A549 (cell line): ENCODE data around the gene SENP5. TPM values are rescaled to one million over a fixed set of nuclear protein-coding genes. Genes with fewer than 3 reads are reported as not detected.

Experiments
- ATAC-seq, 2 experiments: fragments of 200-7000 bp in 1 of 2; fragments of >200 bp in 1 of 2; cut with Nextera tagmentation in 1 of 2; cut with Tn5 transposase in 1 of 2; 3 replicates each; pipeline versions ENCODE4 v1.8.0 to v1.9.1; 2018 to 2020; ENCODE audit warnings: mild to moderate bottlenecking in 1 of 2, moderate library complexity in 1 of 2
- CTCF ChIA-PET: fragments of 300-600 bp; sonication (Branson Sonifier 250); formaldehyde crosslinking; extraction: SDS; loops from one replicate; lab custom pipeline; 2021; ENCODE audit warnings: antibody characterized with exemption, inconsistent platforms; lab: Yijun Ruan, JAX
- POLR2A ChIA-PET: fragments of 350-600 bp; formaldehyde crosslinking; extraction: SDS; loops from one replicate; lab custom pipeline; 2021; ENCODE audit warnings: antibody characterized with exemption, inconsistent platforms; lab: Yijun Ruan, JAX
- DNase-seq, 2 experiments: peaks; one replicate each; pipeline versions ENCODE4 v3.0.0 to v3.0.0-alpha.2; 2011 to 2016; ENCODE audit warnings: low read depth in 1 of 2, low spot score in 1 of 2
- FAIRE-seq: peaks from 2 replicates; lab custom pipeline; 2011; peaks lifted over from hg19 to GRCh38; lab: Jason Lieb, UNC
- H3K27ac ChIP-seq, 2 experiments: fragments of >200 bp; sonication (Bioruptor Twin); formaldehyde crosslinking; 3 replicates each; pipeline ENCODE4 v1.5.1; 2016 to 2017
- H3K4me1 ChIP-seq: fragments of >200 bp; sonication (Bioruptor Twin); formaldehyde crosslinking; 3 replicates; pipeline ENCODE4 v1.6.1; 2016
- H3K4me2 ChIP-seq: fragments of >200 bp; sonication (Bioruptor Twin); formaldehyde crosslinking; 3 replicates; pipeline ENCODE4 v1.6.1; 2016
- H3K4me3 ChIP-seq: fragments of >200 bp; sonication (Bioruptor Twin); formaldehyde crosslinking; 3 replicates; pipeline ENCODE4 v1.5.1; 2016
- H3K9me3 ChIP-seq: fragments of >200 bp; sonication (Bioruptor Twin); formaldehyde crosslinking; 3 replicates; pipeline ENCODE4 v1.6.1; 2016
- EHF ChIP-seq: fragments of 250-450 bp; sonication (Bioruptor Pico); IDR thresholded peaks from 2 replicates; pipeline ENCODE4 v1.5.0; 2020; ENCODE audit warnings: mild to moderate bottlenecking
- EHMT2 ChIP-seq: fragments of 200-600 bp; sonication (generic); IDR thresholded peaks from 2 replicates; pipeline ENCODE4 v1.6.1; 2016; ENCODE audit warnings: antibody characterized with exemption, low read depth, mild to moderate bottlenecking, moderate library complexity
- HOXA7 ChIP-seq: fragments of 250-450 bp; sonication (Bioruptor Pico); IDR thresholded peaks from 2 replicates; pipeline ENCODE4 v1.5.0; 2020; ENCODE audit warnings: mild to moderate bottlenecking, moderate library complexity
- HOXB5 ChIP-seq: fragments of 250-450 bp; sonication (Bioruptor Pico); IDR thresholded peaks from 2 replicates; pipeline ENCODE4 v1.5.0; 2020; ENCODE audit warnings: mild to moderate bottlenecking, moderate library complexity
- JUN ChIP-seq, 2 experiments: fragments of >200 bp; sonication (Bioruptor Twin); formaldehyde crosslinking; IDR thresholded peaks; 2 replicates in 1 of 2; 3 replicates in 1 of 2; pipeline ENCODE4 v1.6.1; 2016 to 2017
- JUNB ChIP-seq: fragments of >200 bp; sonication (Bioruptor Twin); formaldehyde crosslinking; IDR thresholded peaks from 2 replicates; pipeline ENCODE4 v1.6.1; 2016
- KDM5A ChIP-seq: fragments of 200-600 bp; sonication (generic); IDR thresholded peaks from 2 replicates; pipeline ENCODE4 v1.6.1; 2016; ENCODE audit warnings: antibody characterized with exemption, mild to moderate bottlenecking
- POLR2AphosphoS2 ChIP-seq: conservative IDR thresholded peaks from 2 replicates; pipeline ENCODE4 v1.6.1; 2012; ENCODE audit warnings: low read length, improper control_type of control experiment, inconsistent platforms
- RAD21 ChIP-seq, 2 experiments: fragments of >200 bp in 1 of 2; sonication (Bioruptor Twin) in 1 of 2; formaldehyde crosslinking in 1 of 2; IDR thresholded peaks in 1 of 2; conservative IDR thresholded peaks in 1 of 2; 2 replicates in 1 of 2; 3 replicates in 1 of 2; pipeline ENCODE4 v1.6.1; 2012 to 2018; ENCODE audit warnings: inconsistent platforms in 1 of 2
- SMC3 ChIP-seq: fragments of >200 bp; sonication (Bioruptor Twin); formaldehyde crosslinking; IDR thresholded peaks from 3 replicates; pipeline ENCODE4 v1.6.1; 2018; ENCODE audit warnings: inconsistent platforms
- SREBF2 ChIP-seq: fragments of 450-650 bp; IDR thresholded peaks from 2 replicates; pipeline ENCODE4 v1.6.1; 2014; ENCODE audit warnings: mild to moderate bottlenecking, moderate library complexity
- TFCP2L1 ChIP-seq: fragments of 250-450 bp; sonication (Bioruptor Pico); IDR thresholded peaks from 2 replicates; pipeline ENCODE4 v1.5.0; 2021; ENCODE audit warnings: mild to moderate bottlenecking
- ZC3H11A ChIP-seq: fragments of 450-650 bp; IDR thresholded peaks from 2 replicates; pipeline ENCODE4 v1.6.1; 2014; ENCODE audit warnings: antibody characterized with exemption, mild to moderate bottlenecking
- ZNF302 ChIP-seq: fragments of 250-450 bp; sonication (Bioruptor Pico); IDR thresholded peaks from 2 replicates; pipeline ENCODE4 v1.9.0; 2021; ENCODE audit warnings: inconsistent platforms, mild to moderate bottlenecking, moderate library complexity
- WGBS: methylation state at CpG from one replicate; pipeline ENCODE4 v1.1.6; 2017; ENCODE audit errors: missing lambda C conversion rate; 5-methylcytosine and 5-hydroxymethylcytosine counted together
- polyA plus RNA-seq, 4 experiments: library from polyadenylated mRNA; depleted of rRNA in 3 of 4; stranded (reverse); fragments of >200 nt; fragmentation: RNase III in 1 of 4; extraction: RNeasy Plus Mini Kit Qiagen cat#74134 plus additional on column Dnase treatment in 1 of 4; gene quantifications; 2 replicates in 3 of 4; 3 replicates in 1 of 4; pipeline ENCODE4 v1.2.3, GENCODE V29; 2011 to 2017
- TF ChIP-seq, protein P1 (sequence below): fragments of >200 bp; sonication (Bioruptor Twin); formaldehyde crosslinking; IDR thresholded peaks from 3 replicates; pipeline ENCODE4 v1.5.1; 2016
- TF ChIP-seq, protein P2 (sequence below): fragments of >200 bp; sonication (Bioruptor Twin); formaldehyde crosslinking; IDR thresholded peaks from 3 replicates; pipeline ENCODE4 v1.6.1; 2016
- TF ChIP-seq, protein P3 (sequence below): fragments of 250-450 bp; sonication (Bioruptor Pico); IDR thresholded peaks from 2 replicates; pipeline ENCODE4 v1.5.0; 2021; ENCODE audit warnings: mild to moderate bottlenecking, moderate library complexity, borderline replicate concordance
- TF ChIP-seq, protein P4 (sequence below): IDR thresholded peaks from 2 replicates; pipeline ENCODE4 v1.6.1; 2012; ENCODE audit warnings: low read depth, borderline replicate concordance

The SENP5 gene
- polyA plus RNA-seq, 2 of the 4 experiments (the other 2 are of a cell fraction), result 6.8 to 12.9 TPM

DNA sequence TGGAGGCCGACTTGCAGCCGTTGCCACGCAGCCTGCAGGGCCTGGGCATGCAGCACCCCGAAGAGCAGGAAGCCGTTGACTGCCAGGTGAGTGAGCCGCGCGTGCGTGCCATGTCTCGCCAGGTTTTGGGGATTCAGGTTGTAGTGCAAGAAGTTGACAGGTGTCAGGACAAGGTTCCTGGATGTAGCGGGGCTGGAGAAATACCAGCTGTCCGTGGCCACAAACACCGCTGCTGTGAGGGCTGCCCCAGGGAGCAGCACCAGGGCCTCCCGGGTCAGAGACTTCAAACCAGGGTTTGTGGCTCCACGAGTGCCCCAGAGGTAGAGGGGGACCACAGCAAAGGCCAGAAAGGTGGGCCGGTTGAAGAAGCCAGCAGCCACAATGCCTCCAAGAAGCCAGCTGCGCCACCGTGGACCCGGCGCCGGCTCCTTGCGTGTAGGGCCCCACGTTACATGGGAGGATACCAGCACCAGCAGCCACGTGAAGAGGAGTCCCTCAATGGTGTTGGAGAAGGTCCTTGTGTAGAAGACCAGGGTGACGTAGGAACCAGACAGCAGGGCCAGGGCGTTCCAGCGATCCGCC is 80.2 kb downstream of the SENP5 start:
- FAIRE-seq (no peak), ATAC-seq (peak in 1 of 2 experiments; percentile 17; a peak in 3 of 6 replicates), DNase-seq (no peak)
- Histone ChIP-seq H3K9me3 (no peaks in the 10 kb centered on the region), H3K4me2 (no peak overlapping the region), H3K27ac (no peak overlapping the region), H3K4me3 (no peak overlapping the region), H3K4me1 (peaks cover 4% of the 10 kb centered on the region; the same call in 1 of the 3 replicates)
- CTCF ChIA-PET, result interaction anchor here (1.9 to 2.8 kb wide), 2 partner anchors 10 to 22 kb away, joined by 4 to 9 read pairs; no protein-coding TSS in a partner anchor
- WGBS, result 89% methylated on average over 12 of the region's 28 CpGs
- no peak for TF ChIP-seq JUN (IDR thresholded peaks at IDR 0.05)
- TF ChIP-seq, protein P1, sequence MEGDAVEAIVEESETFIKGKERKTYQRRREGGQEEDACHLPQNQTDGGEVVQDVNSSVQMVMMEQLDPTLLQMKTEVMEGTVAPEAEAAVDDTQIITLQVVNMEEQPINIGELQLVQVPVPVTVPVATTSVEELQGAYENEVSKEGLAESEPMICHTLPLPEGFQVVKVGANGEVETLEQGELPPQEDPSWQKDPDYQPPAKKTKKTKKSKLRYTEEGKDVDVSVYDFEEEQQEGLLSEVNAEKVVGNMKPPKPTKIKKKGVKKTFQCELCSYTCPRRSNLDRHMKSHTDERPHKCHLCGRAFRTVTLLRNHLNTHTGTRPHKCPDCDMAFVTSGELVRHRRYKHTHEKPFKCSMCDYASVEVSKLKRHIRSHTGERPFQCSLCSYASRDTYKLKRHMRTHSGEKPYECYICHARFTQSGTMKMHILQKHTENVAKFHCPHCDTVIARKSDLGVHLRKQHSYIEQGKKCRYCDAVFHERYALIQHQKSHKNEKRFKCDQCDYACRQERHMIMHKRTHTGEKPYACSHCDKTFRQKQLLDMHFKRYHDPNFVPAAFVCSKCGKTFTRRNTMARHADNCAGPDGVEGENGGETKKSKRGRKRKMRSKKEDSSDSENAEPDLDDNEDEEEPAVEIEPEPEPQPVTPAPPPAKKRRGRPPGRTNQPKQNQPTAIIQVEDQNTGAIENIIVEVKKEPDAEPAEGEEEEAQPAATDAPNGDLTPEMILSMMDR, result no peak
- TF ChIP-seq, protein P2, sequence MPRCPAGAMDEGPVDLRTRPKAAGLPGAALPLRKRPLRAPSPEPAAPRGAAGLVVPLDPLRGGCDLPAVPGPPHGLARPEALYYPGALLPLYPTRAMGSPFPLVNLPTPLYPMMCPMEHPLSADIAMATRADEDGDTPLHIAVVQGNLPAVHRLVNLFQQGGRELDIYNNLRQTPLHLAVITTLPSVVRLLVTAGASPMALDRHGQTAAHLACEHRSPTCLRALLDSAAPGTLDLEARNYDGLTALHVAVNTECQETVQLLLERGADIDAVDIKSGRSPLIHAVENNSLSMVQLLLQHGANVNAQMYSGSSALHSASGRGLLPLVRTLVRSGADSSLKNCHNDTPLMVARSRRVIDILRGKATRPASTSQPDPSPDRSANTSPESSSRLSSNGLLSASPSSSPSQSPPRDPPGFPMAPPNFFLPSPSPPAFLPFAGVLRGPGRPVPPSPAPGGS, result no peak
- TF ChIP-seq HOXA7 (CRISPR knock-in tag), result no peak
- TF ChIP-seq SMC3, result no peak
- no peak for TF ChIP-seq ZC3H11A
- POLR2A ChIA-PET, result no interaction called here

DNA sequence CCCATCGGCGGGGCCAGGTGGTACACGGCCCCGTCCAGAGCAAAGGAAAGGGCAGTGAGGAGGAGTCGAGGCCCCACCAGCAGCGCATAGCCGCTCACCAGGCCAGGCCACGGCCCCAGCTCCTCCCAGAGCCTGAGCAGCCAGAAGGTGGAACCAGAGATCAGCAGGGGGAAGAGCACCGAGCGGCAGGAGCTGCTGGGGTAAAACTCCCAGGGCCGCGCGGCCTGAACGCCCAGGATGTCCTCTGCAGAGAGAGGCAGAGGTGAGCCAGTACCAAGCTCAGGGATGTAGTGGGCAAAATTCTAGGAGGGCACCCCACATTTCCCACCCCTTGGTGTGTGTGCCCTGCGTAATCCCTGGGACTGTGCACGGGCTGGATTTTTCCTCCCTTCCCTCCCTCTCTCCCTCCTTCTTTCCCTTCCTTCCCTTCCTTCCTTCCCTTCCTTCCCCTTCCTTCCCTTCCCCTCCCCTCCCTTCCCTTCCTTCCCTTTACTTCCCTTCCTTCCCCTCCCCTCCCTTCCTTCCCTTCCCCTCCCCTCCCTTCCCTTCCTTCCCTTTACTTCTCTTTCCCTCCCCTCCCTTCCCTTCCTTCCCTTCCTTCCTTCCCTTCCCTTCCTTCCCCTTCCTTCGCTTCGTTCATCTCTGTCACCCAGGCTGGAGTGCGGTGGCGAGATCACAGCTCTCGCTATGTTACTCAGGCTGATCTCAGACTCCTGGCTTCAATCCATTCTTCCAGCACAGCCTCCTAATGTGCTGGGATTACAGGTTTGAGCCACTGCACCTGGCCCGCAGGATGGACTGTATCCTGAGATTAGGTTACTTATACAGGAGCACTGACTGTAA is 80.9 kb downstream of the SENP5 start:
- POLR2A ChIA-PET, result no interaction called here
- Histone ChIP-seq H3K9me3 (no peaks in the 10 kb centered on the region), H3K27ac (no peak overlapping the region), H3K4me3 (no peak overlapping the region), H3K4me1 (peaks cover under 1% of the 10 kb centered on the region; the same call in 1 of the 3 replicates), H3K4me2 (no peak overlapping the region)
- FAIRE-seq (no peak), ATAC-seq (peak; percentile 78 to 86), DNase-seq (no peak)
- TF ChIP-seq JUNB (no peak), RAD21 (conservative IDR thresholded peaks at IDR 0.05 in 1 of 2, IDR thresholded peaks at IDR 0.05 in 1 of 2) (peak in 1 of 2 experiments; percentile 12; a peak in 1 of 5 replicates), SREBF2 (no peak)
- 92% methylated on average over 12 of the region's 22 CpGs for WGBS
- CTCF ChIA-PET, result interaction anchor here (1.4 to 2.8 kb wide), 3 partner anchors 9 to 239 kb away, joined by 3 to 9 read pairs (median 4); no protein-coding TSS in a partner anchor

DNA sequence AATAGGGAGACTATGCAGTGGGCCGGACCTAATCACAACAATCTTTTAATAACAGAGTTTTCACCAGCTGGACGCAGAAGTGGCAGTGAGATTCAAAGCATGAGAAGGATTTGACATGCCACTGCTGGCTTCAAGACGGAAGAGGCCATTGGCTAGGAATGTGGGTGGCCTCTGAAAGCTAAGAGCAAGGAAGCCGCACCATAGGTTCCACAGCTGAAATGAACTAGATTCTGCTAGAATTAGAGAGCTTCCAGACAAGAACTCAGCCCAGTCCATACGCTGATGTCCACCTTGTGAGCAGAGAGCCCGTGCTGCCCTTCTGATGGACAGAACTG is 81.5 kb downstream of the SENP5 start:
- no peak for TF ChIP-seq SREBF2
- TF ChIP-seq, protein P3, sequence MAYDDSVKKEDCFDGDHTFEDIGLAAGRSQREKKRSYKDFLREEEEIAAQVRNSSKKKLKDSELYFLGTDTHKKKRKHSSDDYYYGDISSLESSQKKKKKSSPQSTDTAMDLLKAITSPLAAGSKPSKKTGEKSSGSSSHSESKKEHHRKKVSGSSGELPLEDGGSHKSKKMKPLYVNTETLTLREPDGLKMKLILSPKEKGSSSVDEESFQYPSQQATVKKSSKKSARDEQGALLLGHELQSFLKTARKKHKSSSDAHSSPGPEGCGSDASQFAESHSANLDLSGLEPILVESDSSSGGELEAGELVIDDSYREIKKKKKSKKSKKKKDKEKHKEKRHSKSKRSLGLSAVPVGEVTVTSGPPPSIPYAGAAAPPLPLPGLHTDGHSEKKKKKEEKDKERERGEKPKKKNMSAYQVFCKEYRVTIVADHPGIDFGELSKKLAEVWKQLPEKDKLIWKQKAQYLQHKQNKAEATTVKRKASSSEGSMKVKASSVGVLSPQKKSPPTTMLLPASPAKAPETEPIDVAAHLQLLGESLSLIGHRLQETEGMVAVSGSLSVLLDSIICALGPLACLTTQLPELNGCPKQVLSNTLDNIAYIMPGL (CRISPR knock-in tag), result no peak
- TF ChIP-seq KDM5A, result no peak
- no peak for TF ChIP-seq EHF (CRISPR knock-in tag)
- TF ChIP-seq TFCP2L1 (CRISPR knock-in tag), result no peak
- no peak for TF ChIP-seq HOXB5
- TF ChIP-seq, protein P4, sequence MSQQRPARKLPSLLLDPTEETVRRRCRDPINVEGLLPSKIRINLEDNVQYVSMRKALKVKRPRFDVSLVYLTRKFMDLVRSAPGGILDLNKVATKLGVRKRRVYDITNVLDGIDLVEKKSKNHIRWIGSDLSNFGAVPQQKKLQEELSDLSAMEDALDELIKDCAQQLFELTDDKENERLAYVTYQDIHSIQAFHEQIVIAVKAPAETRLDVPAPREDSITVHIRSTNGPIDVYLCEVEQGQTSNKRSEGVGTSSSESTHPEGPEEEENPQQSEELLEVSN, result no peak
- TF ChIP-seq EHMT2, result no peak
- TF ChIP-seq ZNF302 (CRISPR knock-in tag), result no peak
- TF ChIP-seq ZC3H11A, result no peak
- no peak for TF ChIP-seq POLR2AphosphoS2
- TF ChIP-seq, all 56 proteins: peak for 0
- DNase-seq, result no peak
- ATAC-seq, result no peak
- ChIA-PET POLR2A (no interaction called here), CTCF (interaction anchor here (1.2 to 2.8 kb wide), 3 partner anchors 21 to 238 kb away, joined by 3 to 9 read pairs (median 3); no protein-coding TSS in a partner anchor)
- no peak for FAIRE-seq
- H3K4me1 ChIP-seq, result no peaks in the 10 kb centered on the region; the same call in 2 of the 3 replicates
- H3K9me3 ChIP-seq, result no peaks in the 10 kb centered on the region
- H3K27ac ChIP-seq, result no peak overlapping the region
- no peak overlapping the region for H3K4me2 ChIP-seq
- 79% methylated on average over 4 of the region's 6 CpGs for WGBS
- H3K4me3 ChIP-seq, result no peak overlapping the region
